GM06990 (cell line): ENCODE data around the gene C17orf114.

Source experiments
- DNase-seq: peaks from one replicate; pipeline ENCODE4 v3.0.0-alpha.2; 2011; ENCODE audit not compliant: insufficient read length; ENCODE audit errors: extremely low read depth
- H3K27me3 ChIP-seq: replicated peaks from 2 replicates; pipeline ENCODE4 v1.6.0; 2011; ENCODE audit warnings: low read length; ENCODE audit not compliant: control insufficient read depth, insufficient read depth
- H3K36me3 ChIP-seq: 2 replicates; pipeline ENCODE4 v1.5.1; 2011; ENCODE audit warnings: low read length; ENCODE audit not compliant: control insufficient read depth, insufficient read depth
- H3K4me3 ChIP-seq: replicated peaks from 2 replicates; pipeline ENCODE4 v1.5.1; 2011; ENCODE audit warnings: low read depth, mild to moderate bottlenecking, control low read depth, low read length
- TF ChIP-seq, protein P1 (sequence below): IDR thresholded peaks from 2 replicates; pipeline ENCODE4 v1.5.1; 2011; ENCODE audit warnings: low read length, control low read depth, mild to moderate bottlenecking, inconsistent platforms; ENCODE audit not compliant: insufficient read depth, poor library complexity, severe bottlenecking

Gene C17orf114

DNA sequence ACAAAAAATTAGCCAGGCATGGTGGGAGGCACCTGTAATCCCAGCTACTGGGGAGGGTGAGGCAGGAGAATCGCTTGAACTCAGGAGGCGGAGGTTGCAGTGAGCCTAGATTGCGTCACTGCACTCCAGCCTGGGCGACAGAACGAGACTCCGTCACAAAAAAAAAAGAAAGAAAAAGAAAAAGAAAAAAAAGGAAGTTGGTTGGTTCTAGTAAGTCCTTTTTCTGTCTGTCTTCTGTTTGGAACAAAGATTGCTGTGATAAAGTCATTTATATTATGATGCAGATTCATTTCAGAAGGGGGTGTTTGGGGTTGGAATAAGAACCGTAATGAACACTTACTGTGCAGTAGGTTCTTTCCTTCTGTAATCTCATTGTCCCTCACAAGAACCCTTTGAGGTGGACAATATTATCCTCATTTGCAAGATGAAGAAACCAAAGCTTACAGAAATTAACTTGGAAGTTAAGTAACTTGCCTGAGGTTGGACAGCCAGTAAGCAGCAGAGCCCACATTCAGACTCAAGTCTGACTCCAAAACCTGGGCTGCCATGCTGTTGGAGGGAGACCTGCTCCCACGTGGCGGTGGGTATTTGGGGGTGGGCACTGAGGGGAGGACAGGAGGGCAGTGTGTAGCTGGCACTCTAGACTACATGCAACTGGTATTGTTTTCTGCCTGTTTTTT is 41.3 kb upstream of the C17orf114 start:
- Histone ChIP-seq H3K27me3 (no peaks in the 10 kb centered on the region), H3K36me3 (no peaks in the 10 kb centered on the region; the same call in none of the 2 replicates), H3K4me3 (no peak overlapping the region)
- TF ChIP-seq, protein P1, sequence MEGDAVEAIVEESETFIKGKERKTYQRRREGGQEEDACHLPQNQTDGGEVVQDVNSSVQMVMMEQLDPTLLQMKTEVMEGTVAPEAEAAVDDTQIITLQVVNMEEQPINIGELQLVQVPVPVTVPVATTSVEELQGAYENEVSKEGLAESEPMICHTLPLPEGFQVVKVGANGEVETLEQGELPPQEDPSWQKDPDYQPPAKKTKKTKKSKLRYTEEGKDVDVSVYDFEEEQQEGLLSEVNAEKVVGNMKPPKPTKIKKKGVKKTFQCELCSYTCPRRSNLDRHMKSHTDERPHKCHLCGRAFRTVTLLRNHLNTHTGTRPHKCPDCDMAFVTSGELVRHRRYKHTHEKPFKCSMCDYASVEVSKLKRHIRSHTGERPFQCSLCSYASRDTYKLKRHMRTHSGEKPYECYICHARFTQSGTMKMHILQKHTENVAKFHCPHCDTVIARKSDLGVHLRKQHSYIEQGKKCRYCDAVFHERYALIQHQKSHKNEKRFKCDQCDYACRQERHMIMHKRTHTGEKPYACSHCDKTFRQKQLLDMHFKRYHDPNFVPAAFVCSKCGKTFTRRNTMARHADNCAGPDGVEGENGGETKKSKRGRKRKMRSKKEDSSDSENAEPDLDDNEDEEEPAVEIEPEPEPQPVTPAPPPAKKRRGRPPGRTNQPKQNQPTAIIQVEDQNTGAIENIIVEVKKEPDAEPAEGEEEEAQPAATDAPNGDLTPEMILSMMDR, result no peak
- DNase-seq, result no peak

DNA sequence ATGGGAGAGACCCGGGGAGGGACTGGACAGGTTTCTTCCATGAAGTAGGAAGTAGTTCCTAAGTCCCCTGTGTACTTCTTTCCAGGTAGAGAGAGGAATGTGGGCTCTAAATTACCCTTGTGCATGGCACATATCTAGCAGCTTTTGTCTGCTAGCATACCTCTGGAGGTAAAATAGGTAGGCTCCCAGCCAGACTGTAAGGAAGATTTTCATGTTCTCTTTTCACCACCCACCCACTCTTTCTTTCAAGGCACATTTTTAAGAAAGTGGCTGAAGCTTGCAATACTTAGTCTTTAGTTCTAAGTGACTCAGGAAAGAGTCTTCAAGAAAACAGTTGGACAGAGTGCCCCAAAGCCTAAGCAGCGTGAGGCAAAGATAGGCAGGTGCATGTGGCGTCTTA is 40.2 kb upstream of the C17orf114 start:
- Histone ChIP-seq H3K27me3 (no peaks in the 10 kb centered on the region), H3K4me3 (no peak overlapping the region), H3K36me3 (peaks cover 9% of the 10 kb centered on the region)
- TF ChIP-seq, protein P1, result no peak
- no peak for DNase-seq

DNA sequence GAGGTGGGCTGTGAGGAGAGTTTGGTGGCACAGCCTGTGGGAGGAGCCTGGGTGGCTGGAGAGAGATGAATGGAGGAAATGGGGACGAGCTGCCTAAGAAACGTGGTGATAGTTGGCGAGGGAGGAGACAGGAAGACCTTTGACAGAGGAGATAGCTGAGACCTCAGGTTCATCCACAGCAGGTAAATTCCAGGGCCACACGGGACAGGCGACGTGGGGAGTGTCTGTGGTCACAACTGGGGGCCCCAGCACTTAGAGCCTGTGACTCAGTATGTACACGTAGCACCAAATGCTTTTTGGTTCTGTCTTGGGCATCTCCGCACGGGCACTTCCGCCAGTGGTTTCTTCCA is 38.7 kb upstream of the C17orf114 start:
- no peak overlapping the region for H3K4me3 ChIP-seq
- no peaks in the 10 kb centered on the region for H3K27me3 ChIP-seq
- TF ChIP-seq, protein P1, result no peak
- H3K36me3 ChIP-seq, result peaks cover 9% of the 10 kb centered on the region
- no peak for DNase-seq

DNA sequence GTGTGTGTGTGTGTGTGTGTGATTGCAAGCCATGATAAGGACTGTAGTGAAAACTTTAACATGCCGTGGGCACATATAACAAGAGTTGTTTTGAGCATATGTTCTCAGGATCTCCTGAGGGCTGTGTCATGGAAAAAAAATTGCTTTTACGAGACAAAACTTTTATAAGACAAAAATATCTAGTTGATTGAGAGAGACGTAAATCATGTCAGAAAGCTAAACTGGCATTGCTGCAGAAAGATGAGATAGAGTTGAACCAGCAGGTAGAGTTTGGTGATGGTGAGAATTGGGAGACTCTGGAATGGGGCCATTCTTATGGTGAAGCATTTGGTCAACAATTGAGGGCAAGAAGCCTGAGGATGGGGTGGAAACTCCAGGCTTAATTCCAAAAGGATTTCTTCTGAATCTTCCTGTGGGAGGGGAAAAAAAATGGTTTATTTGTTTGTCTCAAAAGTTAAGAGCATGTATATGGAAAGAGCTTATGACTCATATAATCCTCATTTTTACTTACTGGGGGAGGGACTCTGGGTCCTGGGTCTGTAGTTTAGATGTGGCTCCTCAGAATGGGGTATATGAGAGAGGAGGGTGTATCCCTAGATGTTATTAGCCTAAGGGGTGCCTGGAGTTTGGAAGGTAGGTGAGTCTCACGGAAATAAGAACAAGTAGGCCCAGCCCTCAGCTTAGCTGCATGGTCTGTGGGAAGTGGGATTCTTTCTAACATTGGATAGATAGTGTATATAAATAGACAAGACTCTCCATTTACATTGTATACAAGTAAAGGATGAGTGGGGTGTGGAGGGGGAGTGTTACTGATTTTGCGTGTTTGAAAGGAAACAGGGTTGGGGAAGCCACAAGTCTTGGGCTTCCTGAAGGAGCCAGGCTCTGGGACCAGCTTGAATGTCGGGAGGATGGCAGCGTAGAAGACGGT is 38.1 kb upstream of the C17orf114 start:
- TF ChIP-seq, protein P1, result no peak
- Histone ChIP-seq H3K36me3 (peaks cover 9% of the 10 kb centered on the region), H3K27me3 (no peaks in the 10 kb centered on the region), H3K4me3 (no peak overlapping the region)
- no peak for DNase-seq

DNA sequence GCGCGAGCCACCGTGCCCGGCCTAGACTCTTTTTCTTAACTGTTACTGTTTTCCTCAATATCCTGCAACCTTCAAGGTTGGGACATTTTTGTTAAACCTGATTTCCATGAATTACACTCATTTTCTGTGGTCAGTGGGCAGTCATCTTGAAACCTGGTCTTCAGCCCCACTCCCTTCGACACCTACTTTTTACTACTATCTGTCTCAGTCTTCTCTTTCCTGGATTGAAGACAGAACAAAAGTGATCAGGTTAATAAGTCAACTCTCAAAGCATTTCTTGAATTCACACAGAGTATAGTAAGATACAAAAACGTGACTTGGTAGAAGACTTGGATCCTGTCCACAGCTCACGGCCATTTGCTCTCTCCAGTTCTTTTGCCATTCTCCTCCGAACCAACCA is 37.1 kb upstream of the C17orf114 start:
- Histone ChIP-seq H3K36me3 (peaks cover 9% of the 10 kb centered on the region), H3K4me3 (no peak overlapping the region), H3K27me3 (no peaks in the 10 kb centered on the region)
- DNase-seq, result no peak
- TF ChIP-seq, protein P1, result no peak
